ENCODE data around the gene PSD2.

PSD2 gene

DNA sequence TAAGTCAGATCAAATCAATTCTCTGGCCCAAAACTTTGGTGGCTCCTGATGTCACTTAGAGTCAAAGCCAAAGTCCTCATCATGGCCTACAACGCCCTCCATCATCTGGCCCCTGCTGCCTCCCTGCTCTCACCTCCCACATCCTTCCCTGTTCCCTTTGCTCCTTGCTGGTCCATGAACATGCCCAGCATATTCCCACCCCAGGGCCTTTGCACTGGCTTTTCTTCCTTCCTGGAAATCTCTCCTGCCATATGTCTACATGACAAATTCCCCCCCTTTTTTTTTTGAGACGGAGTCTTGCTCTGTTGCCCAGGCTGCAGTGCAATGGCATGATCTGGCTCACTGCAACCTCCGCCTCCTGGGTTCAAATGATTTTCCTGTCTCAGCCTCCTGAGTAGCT lies 11.1 kb upstream of the PSD2 start:
- TF ChIP-seq, protein P1, sequence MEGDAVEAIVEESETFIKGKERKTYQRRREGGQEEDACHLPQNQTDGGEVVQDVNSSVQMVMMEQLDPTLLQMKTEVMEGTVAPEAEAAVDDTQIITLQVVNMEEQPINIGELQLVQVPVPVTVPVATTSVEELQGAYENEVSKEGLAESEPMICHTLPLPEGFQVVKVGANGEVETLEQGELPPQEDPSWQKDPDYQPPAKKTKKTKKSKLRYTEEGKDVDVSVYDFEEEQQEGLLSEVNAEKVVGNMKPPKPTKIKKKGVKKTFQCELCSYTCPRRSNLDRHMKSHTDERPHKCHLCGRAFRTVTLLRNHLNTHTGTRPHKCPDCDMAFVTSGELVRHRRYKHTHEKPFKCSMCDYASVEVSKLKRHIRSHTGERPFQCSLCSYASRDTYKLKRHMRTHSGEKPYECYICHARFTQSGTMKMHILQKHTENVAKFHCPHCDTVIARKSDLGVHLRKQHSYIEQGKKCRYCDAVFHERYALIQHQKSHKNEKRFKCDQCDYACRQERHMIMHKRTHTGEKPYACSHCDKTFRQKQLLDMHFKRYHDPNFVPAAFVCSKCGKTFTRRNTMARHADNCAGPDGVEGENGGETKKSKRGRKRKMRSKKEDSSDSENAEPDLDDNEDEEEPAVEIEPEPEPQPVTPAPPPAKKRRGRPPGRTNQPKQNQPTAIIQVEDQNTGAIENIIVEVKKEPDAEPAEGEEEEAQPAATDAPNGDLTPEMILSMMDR (IDR thresholded peaks at IDR 0.05; ENCODE audit: unreplicated experiment in 3 of 3) = no peak
- Mint-ChIP-seq H3K4me1 (no peaks in the 10 kb centered on the region), H3K36me3 (ENCODE audit: low read depth) (no peaks in the 10 kb centered on the region), H3K27ac (no peak overlapping the region), H3K27me3 (ENCODE audit: low read depth) (peaks cover 42% of the 10 kb centered on the region), H3K9me3 (no peaks in the 10 kb centered on the region), H3K4me3 (no peak overlapping the region)

DNA sequence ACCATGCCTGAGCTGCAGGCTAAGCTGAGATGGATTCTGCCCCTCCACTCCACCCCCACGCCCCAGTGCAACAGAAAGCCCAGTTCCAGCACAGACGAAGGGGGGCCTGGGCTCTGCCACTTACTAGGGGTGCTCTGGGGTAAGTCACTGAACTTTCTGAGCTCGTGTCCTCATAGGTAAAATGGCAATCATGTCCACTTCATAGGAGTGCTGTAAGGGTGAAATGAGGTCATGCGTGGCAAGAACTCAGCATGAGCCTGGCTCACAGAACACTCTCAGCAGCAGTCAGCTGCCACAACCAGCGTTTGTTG lies 8.4 kb upstream of the PSD2 start:
- no peaks in the 10 kb centered on the region for H3K4me1 Mint-ChIP-seq
- H3K27ac Mint-ChIP-seq = no peak overlapping the region
- H3K36me3 Mint-ChIP-seq (ENCODE audit: low read depth) = no peaks in the 10 kb centered on the region
- TF ChIP-seq, protein P1 (IDR thresholded peaks at IDR 0.05; ENCODE audit: unreplicated experiment in 3 of 3) = no peak
- peak overlapping the region; percentile 43 to 90 (median 89) for H3K4me3 Mint-ChIP-seq
- peaks cover 69% of the 10 kb centered on the region for H3K27me3 Mint-ChIP-seq (ENCODE audit: low read depth)
- H3K9me3 Mint-ChIP-seq = no peaks in the 10 kb centered on the region

GRCh38 chr5:139787568-139788293 lies 7.9 kb upstream of the PSD2 start:
- TF ChIP-seq, protein P1 (IDR thresholded peaks at IDR 0.05; ENCODE audit: unreplicated experiment in 3 of 3) = peak; percentile 87 to 89 (median 89)
- Mint-ChIP-seq H3K27ac (no peak overlapping the region), H3K4me3 (peak overlapping the region; percentile 89 to 93 (median 90)), H3K9me3 (no peaks in the 10 kb centered on the region), H3K27me3 (ENCODE audit: low read depth) (peaks cover 74% of the 10 kb centered on the region), H3K36me3 (ENCODE audit: low read depth) (no peaks in the 10 kb centered on the region), H3K4me1 (no peaks in the 10 kb centered on the region)

GRCh38 chr5:139788294-139788910 lies 7.2 kb upstream of the PSD2 start:
- Mint-ChIP-seq H3K9me3 (no peaks in the 10 kb centered on the region), H3K4me3 (peak overlapping the region; percentile 63 to 93 (median 72)), H3K4me1 (no peaks in the 10 kb centered on the region), H3K27ac (no peak overlapping the region), H3K27me3 (ENCODE audit: low read depth) (peaks cover 77% of the 10 kb centered on the region), H3K36me3 (ENCODE audit: low read depth) (no peaks in the 10 kb centered on the region)
- TF ChIP-seq, protein P1 (IDR thresholded peaks at IDR 0.05; ENCODE audit: unreplicated experiment in 3 of 3) = no peak

- peaks cover 2% of the 10 kb centered on the region for H3K4me1 Mint-ChIP-seq
- peak overlapping the region in 1 of 3 experiments; percentile 64 for H3K27ac Mint-ChIP-seq
- no peaks in the 10 kb centered on the region for H3K36me3 Mint-ChIP-seq (ENCODE audit: low read depth)
- TF ChIP-seq, protein P1 (IDR thresholded peaks at IDR 0.05; ENCODE audit: unreplicated experiment in 3 of 3) = no peak
- H3K27me3 Mint-ChIP-seq (ENCODE audit: low read depth) = peaks cover 78% of the 10 kb centered on the region
- no peaks in the 10 kb centered on the region for H3K9me3 Mint-ChIP-seq
- peak overlapping the region; percentile 63 to 74 (median 72) for H3K4me3 Mint-ChIP-seq
Observed at GRCh38 chr5:139789116-139789844, 6.3 kb upstream of the PSD2 start.
